B cell (primary cell): ENCODE data around the gene ETFB. TPM values are rescaled to one million over a fixed set of nuclear protein-coding genes. Genes with fewer than 3 reads are reported as not detected.

Source experiments
- ATAC-seq: fragments of 200-7000 bp; cut with Tn5 transposase; one replicate; pipeline ENCODE4 v1.10.0; 2021; ENCODE audit warnings: low read depth, mild to moderate bottlenecking, moderate number of reproducible peaks, moderate library complexity
- CTCF ChIA-PET: fragments of 350-600 bp; sonication (Branson Sonifier 250); formaldehyde crosslinking; loops from one replicate; lab custom pipeline; 2021; ENCODE audit warnings: antibody characterized with exemption, inconsistent platforms; lab: Charles Lee
- POLR2A ChIA-PET: fragments of 350-600 bp; sonication (Branson Sonifier 250); formaldehyde crosslinking; loops from one replicate; lab custom pipeline; 2021; ENCODE audit warnings: antibody characterized with exemption; lab: Charles Lee
- DNase-seq: peaks from one replicate; pipeline ENCODE4 v3.0.0; 2013
- H2AFZ ChIP-seq: 2 replicates; pipeline ENCODE4 v1.6.1; 2012; ENCODE audit warnings: mild to moderate bottlenecking, low read depth, low read length; ENCODE audit not compliant: insufficient read depth, poor library complexity, severe bottlenecking
- H3K27ac ChIP-seq, 2 donors: 1 replicate in 1 of 2; 2 replicates in 1 of 2; pipeline ENCODE4 v1.5.1; 2012 to 2013; ENCODE audit warnings: low read length in 2 of 2, mild to moderate bottlenecking in 2 of 2, moderate library complexity in 1 of 2
- H3K27me3 ChIP-seq, 4 experiments: fragments of 200-600 bp in 1 of 4; sonication (generic) in 1 of 4; replicated peaks in 1 of 4; 1 replicate in 2 of 4; 2 replicates in 2 of 4; pipeline versions ENCODE4 v1.6.1 to v1.7.0; 2013 to 2016; ENCODE audit warnings: low read length in 3 of 4, mild to moderate bottlenecking in 2 of 4, mixed read lengths in 1 of 4, moderate library complexity in 1 of 4; ENCODE audit not compliant: insufficient read depth in 4 of 4, control insufficient read depth in 3 of 4; ENCODE audit errors: control extremely low read depth in 1 of 4
- H3K36me3 ChIP-seq, 2 experiments: replicated peaks in 1 of 2; 1 replicate in 1 of 2; 2 replicates in 1 of 2; pipeline versions ENCODE4 v1.6.1 to v1.7.1; 2013; ENCODE audit warnings: low read length in 1 of 2; ENCODE audit not compliant: insufficient read depth in 2 of 2, control insufficient read depth in 1 of 2; ENCODE audit errors: control extremely low read depth in 1 of 2, extremely low read depth in 1 of 2
- H3K4me1 ChIP-seq, 2 donors: fragments of 200-600 bp in 1 of 2; sonication (generic) in 1 of 2; 1 replicate in 1 of 2; 2 replicates in 1 of 2; pipeline versions ENCODE4 v1.5.1 to v1.6.1; 2013 to 2017; ENCODE audit warnings: low read length in 2 of 2; ENCODE audit not compliant: control insufficient read depth in 2 of 2, insufficient read depth in 2 of 2
- H3K4me2 ChIP-seq: replicated peaks from 2 replicates; pipeline ENCODE3; 2012; ENCODE audit warnings: mild to moderate bottlenecking, low read depth, low read length; ENCODE audit not compliant: poor library complexity, severe bottlenecking
- H3K4me3 ChIP-seq, 5 experiments: fragments of 200-600 bp in 1 of 5; sonication (generic) in 1 of 5; 1 replicate in 3 of 5; 2 replicates in 2 of 5; pipeline versions ENCODE4 v1.5.1 to v1.7.0; 2011 to 2016; ENCODE audit warnings: low read length in 4 of 5, mild to moderate bottlenecking in 4 of 5, low read depth in 2 of 5, control low read depth in 1 of 5, moderate library complexity in 1 of 5; ENCODE audit not compliant: insufficient read depth in 1 of 5; ENCODE audit errors: control extremely low read depth in 1 of 5, extremely low read depth in 1 of 5
- H3K79me2 ChIP-seq: fragments of 200-600 bp; sonication (generic); one replicate; pipeline ENCODE4 v1.6.0; 2016; ENCODE audit warnings: low read length; ENCODE audit not compliant: control insufficient read depth, insufficient read depth
- H3K9ac ChIP-seq: fragments of 200-600 bp; sonication (generic); 2 replicates; pipeline ENCODE4 v1.6.1; 2017; ENCODE audit warnings: mild to moderate bottlenecking, low read length, moderate library complexity
- H3K9me3 ChIP-seq, 3 donors: one replicate each; pipeline versions ENCODE4 v1.6.1 to v1.7.1; 2013; ENCODE audit warnings: low read length in 2 of 3; ENCODE audit not compliant: control insufficient read depth in 2 of 3, insufficient read depth in 1 of 3; ENCODE audit errors: control extremely low read depth in 1 of 3
- H4K20me1 ChIP-seq: 2 replicates; pipeline ENCODE4 v1.6.0; 2012; ENCODE audit warnings: mild to moderate bottlenecking, low read length; ENCODE audit not compliant: insufficient read depth, control insufficient read depth, poor library complexity, severe bottlenecking
- H3K27ac Mint-ChIP-seq: one replicate; pipeline ENCODE4 v1.8.0; 2021; ENCODE audit warnings: mixed read lengths
- H3K27me3 Mint-ChIP-seq: one replicate; pipeline ENCODE4 v1.8.0; 2021; ENCODE audit warnings: mixed read lengths
- H3K4me1 Mint-ChIP-seq: one replicate; pipeline ENCODE4 v1.8.0; 2021; ENCODE audit warnings: mixed read lengths
- H3K4me3 Mint-ChIP-seq: one replicate; pipeline ENCODE4 v1.8.0; 2021; ENCODE audit warnings: mixed read lengths
- H3K9me3 Mint-ChIP-seq: one replicate; pipeline ENCODE4 v1.8.0; 2022; ENCODE audit warnings: mixed read lengths; ENCODE audit not compliant: insufficient read depth
- CTCF ChIP-seq: fragments of 200-600 bp; IDR thresholded peaks from one replicate; pipeline ENCODE4 v1.8.0; 2022; ENCODE audit warnings: antibody characterized with exemption, mild to moderate bottlenecking
- EZH2 ChIP-seq: IDR thresholded peaks from 2 replicates; pipeline ENCODE4 v1.6.1; 2012; ENCODE audit warnings: borderline replicate concordance, low read depth, mild to moderate bottlenecking, moderate library complexity, low read length; ENCODE audit not compliant: insufficient read depth, poor library complexity, severe bottlenecking
- WGBS: methylation state at CpG from one replicate; pipeline ENCODE4 v1.1.5; 2013; ENCODE audit warnings: missing lambda C conversion rate; ENCODE audit not compliant: insufficient coverage; 5-methylcytosine and 5-hydroxymethylcytosine counted together
- intact Hi-C: fragments of 100-400 bp; cut with micrococcal nuclease; formaldehyde crosslinking; loops from one replicate; pipeline ENCODE4 v1.10.0; 2022
- polyA plus RNA-seq: library from polyadenylated mRNA; depleted of rRNA; stranded (reverse); fragments of >200 nt; gene quantifications from 2 replicates; pipeline ENCODE4 v1.2.3, GENCODE V29; 2012
- total RNA-seq, 2 donors: library from RNA; stranded (reverse); fragments of 120-200 nt in 1 of 2; gene quantifications; 1 replicate in 1 of 2; 2 replicates in 1 of 2; pipeline versions ENCODE4 v1.2.3 to v1.2.4, GENCODE V29; 2013 to 2022

ETFB gene
- total and polyA plus RNA-seq, 2 donors (not counting 1 experiment from before 2014, with no cell fraction given) = 33.3 to 76.5 TPM

GRCh38 chr19:51351266-51351990, 14.8 kb downstream of the ETFB start:
- H3K9me3 Mint-ChIP-seq = no peaks in the 10 kb centered on the region
- H3K9me3 ChIP-seq = no peaks in the 10 kb centered on the region
- H3K36me3 ChIP-seq = peaks cover 0 to 31% of the 10 kb centered on the region in 2 experiments
- no peak overlapping the region for H3K9ac ChIP-seq
- peaks cover 0 to 2% of the 10 kb centered on the region in 2 donors for H3K4me1 ChIP-seq
- ChIA-PET POLR2A (no interaction called here), CTCF (no interaction called here)
- ATAC-seq (no peak), DNase-seq (no peak)
- H3K27me3 ChIP-seq = no peaks in the 10 kb centered on the region
- TF ChIP-seq CTCF = no peak
- no peak for TF ChIP-seq EZH2
- 98% methylated on average over 11 of the region's 11 CpGs for WGBS
- no peak overlapping the region for H3K27ac ChIP-seq
- H3K4me1 Mint-ChIP-seq = peaks cover 1% of the 10 kb centered on the region
- H3K27ac Mint-ChIP-seq = no peak overlapping the region
- H3K4me3 Mint-ChIP-seq = no peak overlapping the region
- intact Hi-C loops = no loop called here
- no peaks in the 10 kb centered on the region for H3K27me3 Mint-ChIP-seq
- no peak overlapping the region for H2AFZ ChIP-seq
- no peak overlapping the region for H3K4me3 ChIP-seq
- no peaks in the 10 kb centered on the region for H3K79me2 ChIP-seq
- no peak overlapping the region for H3K4me2 ChIP-seq
- H4K20me1 ChIP-seq = no peaks in the 10 kb centered on the region

DNA sequence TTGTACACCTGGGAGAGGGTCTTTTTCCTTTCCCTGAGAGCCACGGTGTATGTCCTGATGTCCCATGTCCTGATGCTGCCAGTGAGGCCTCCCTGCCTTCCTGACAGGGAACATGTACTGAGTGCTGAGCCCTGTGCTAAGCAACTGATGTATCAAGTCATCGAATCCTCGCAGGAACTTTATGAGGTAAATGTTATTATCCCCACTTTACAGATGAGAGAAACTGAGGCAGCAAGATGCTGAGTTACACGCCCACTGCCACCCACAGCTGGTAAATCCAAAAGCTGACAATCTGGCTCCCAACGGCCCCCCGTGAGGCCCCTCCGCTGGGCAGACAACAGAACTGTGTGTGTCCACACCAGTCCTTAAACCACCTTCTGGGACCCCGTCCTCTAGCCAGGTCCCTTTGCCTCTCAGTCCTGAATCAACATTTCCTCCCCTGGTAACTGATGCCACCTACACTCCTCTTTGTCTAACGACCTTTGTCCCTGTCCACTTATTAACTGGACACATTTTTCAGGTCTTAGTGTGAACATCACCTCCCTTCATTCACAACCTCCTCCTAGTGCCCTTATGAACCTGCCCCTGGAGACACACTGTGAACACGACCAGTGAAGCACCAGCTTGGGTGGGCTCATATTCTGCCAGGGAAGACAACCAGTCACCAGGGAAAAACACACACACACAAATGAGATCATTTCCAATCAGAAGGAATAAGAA, 18.8 kb downstream of the ETFB start:
- WGBS = 85% methylated on average over 7 of the region's 10 CpGs
- peaks cover 0 to 38% of the 10 kb centered on the region in 2 experiments for H3K36me3 ChIP-seq

More for the DNA sequence above, 18.8 kb downstream of the ETFB start:
- Mint-ChIP-seq H3K27ac (no peak overlapping the region), H3K9me3 (no peaks in the 10 kb centered on the region), H3K27me3 (no peaks in the 10 kb centered on the region), H3K4me1 (peaks cover 32% of the 10 kb centered on the region), H3K4me3 (no peak overlapping the region)
- POLR2A ChIA-PET = no interaction called here
- no peak overlapping the region for H2AFZ ChIP-seq
- no peak overlapping the region for H3K9ac ChIP-seq
- H3K9me3 ChIP-seq = no peaks in the 10 kb centered on the region
- no peaks in the 10 kb centered on the region for H3K27me3 ChIP-seq
- CTCF ChIA-PET = interaction anchor here (1.2 kb wide), 1 partner anchor 126 kb away, joined by 3 read pairs; no protein-coding TSS in a partner anchor
- intact Hi-C loops = no loop called here
- H3K27ac ChIP-seq = no peak overlapping the region
- no peak overlapping the region for H3K4me3 ChIP-seq
- DNase-seq (no peak), ATAC-seq (no peak)
- no peaks in the 10 kb centered on the region for H3K79me2 ChIP-seq
- no peaks in the 10 kb centered on the region for H4K20me1 ChIP-seq
- no peak overlapping the region for H3K4me2 ChIP-seq
- TF ChIP-seq EZH2 (no peak), CTCF (no peak)
- peaks cover 34 to 42% of the 10 kb centered on the region in 2 donors for H3K4me1 ChIP-seq
